Measurements from ENCODE around the gene CACNA1B. TPM values are rescaled to one million over a fixed set of nuclear protein-coding genes. Genes with fewer than 3 reads are reported as not detected.

CACNA1B gene
- total and polyA plus RNA-seq, 2 of the 4 experiments (the other 2 are of a cell fraction) = 0.02 TPM; not detected in 1

- intact Hi-C loops (cut with micrococcal nuclease) (no loop called here), in situ Hi-C loops (cut with MboI; ENCODE audit: low sequenced_read_pairs) (no loop called here), dilution Hi-C loops (cut with HindIII; ENCODE audit: low sequenced_read_pairs, unreplicated experiment) (no loop called here)
- no peak overlapping the region for H2BK120ac ChIP-seq (ENCODE audit: low read depth, low read length)
- no peak overlapping the region for H3K27ac ChIP-seq (ENCODE audit: insufficient read depth, low read length)
- H2BK15ac ChIP-seq (ENCODE audit: low read depth, low read length) = no peak overlapping the region
- H3K4me3 ChIP-seq (ENCODE audit: insufficient read depth, low read depth, low read length) = no peak overlapping the region
- no TSS peak for BruUV-seq (replicated peaks)
- no peak overlapping the region for H3K23ac ChIP-seq (ENCODE audit: low read depth, low read length)
- TF ChIP-seq MAZ (IDR thresholded peaks at IDR 0.05; ENCODE audit: borderline replicate concordance, low read depth, low read length) (no peak), FOS (IDR thresholded peaks at IDR 0.05; ENCODE audit: low read depth, low read length) (no peak), USF2 (IDR thresholded peaks at IDR 0.05; ENCODE audit: low read depth, low read length) (no peak), RCOR1 (IDR thresholded peaks at IDR 0.05; ENCODE audit: insufficient replicate concordance, low read length) (no peak), CTCF (conservative IDR thresholded peaks at IDR 0.05; ENCODE audit: low read depth, low read length) (no peak), RAD21 (IDR thresholded peaks at IDR 0.05; ENCODE audit: low read length) (no peak), NFE2L2 (IDR thresholded peaks at IDR 0.05; ENCODE audit: low read depth, low read length) (no peak), BHLHE40 (IDR thresholded peaks at IDR 0.05; ENCODE audit: low read depth, low read length) (no peak), MAFK (IDR thresholded peaks at IDR 0.05; ENCODE audit: low read depth, low read length) (no peak), POLR2A (IDR thresholded peaks at IDR 0.05; ENCODE audit: low read depth, low read length) (no peak), CHD1 (IDR thresholded peaks at IDR 0.05; ENCODE audit: low read depth, low read length) (no peak)
- no peaks in the 10 kb centered on the region for H3K79me1 ChIP-seq (ENCODE audit: low read depth in 1 of 2, low read length in 2 of 2)
- ChIA-PET POLR2A (ENCODE audit: unreplicated experiment) (no interaction called here), CTCF (no interaction called here)
- H4K20me1 ChIP-seq (ENCODE audit: insufficient read depth, low read length) = no peaks in the 10 kb centered on the region
- no peak overlapping the region for H2BK5ac ChIP-seq (ENCODE audit: low read depth, low read length, poor library complexity, severe bottlenecking)
- H4K8ac ChIP-seq (ENCODE audit: low read depth in 2 of 2, low read length in 2 of 2) = no peak overlapping the region
- no peak overlapping the region for H3K56ac ChIP-seq (ENCODE audit: extremely low read depth, insufficient read depth, low read length)
- no peaks in the 10 kb centered on the region for H3K9me3 ChIP-seq (ENCODE audit: control insufficient read depth, insufficient read depth, low read length)
- no peak for ATAC-seq (ENCODE audit: low read depth)
- no peaks in the 10 kb centered on the region for H3K4me1 ChIP-seq (ENCODE audit: control insufficient read depth, insufficient read depth, low read length)
- no peak overlapping the region for H3K4me2 ChIP-seq (ENCODE audit: low read depth, low read length)
- H3K36me3 ChIP-seq (ENCODE audit: control insufficient read depth, insufficient read depth, low read length) = no peaks in the 10 kb centered on the region
- H3K9ac ChIP-seq (ENCODE audit: low read depth, low read length) = no peak overlapping the region
- no peak overlapping the region for H4K5ac ChIP-seq (ENCODE audit: low read depth, low read length)
- no peak overlapping the region for H2AK9ac ChIP-seq (replicated peaks; ENCODE audit: low read depth, low read length, poor library complexity)
- no peak for DNase-seq
- no peak overlapping the region for H3K4ac ChIP-seq (ENCODE audit: low read depth, low read length)
- no peak overlapping the region for H2AFZ ChIP-seq (replicated peaks; ENCODE audit: low read length, poor library complexity)
- H3K27me3 ChIP-seq (ENCODE audit: control insufficient read depth, insufficient read depth, low read length) = no peaks in the 10 kb centered on the region
- no peak overlapping the region for H3K14ac ChIP-seq (replicated peaks; ENCODE audit: low read depth, low read length)
- H3K9me1 ChIP-seq (ENCODE audit: insufficient read depth, low read length) = no peaks in the 10 kb centered on the region
- no peak overlapping the region for H2BK20ac ChIP-seq (ENCODE audit: low read depth, low read length)
- no peak overlapping the region for H4K91ac ChIP-seq (ENCODE audit: insufficient read depth, low read depth, low read length)
- no peak overlapping the region for H2AK5ac ChIP-seq (ENCODE audit: low read depth, low read length)
- H3K18ac ChIP-seq (ENCODE audit: low read depth, low read length) = no peak overlapping the region
- 0% methylated on average over 1 of the region's 3 CpGs; no CpG with 5 or more reads in 1 of the 2 experiments for whole genome bisulfite sequencing, 2 experiments (ENCODE audit: extremely low coverage in 2 of 2, insufficient read length in 1 of 2)
These were observed 153.6 kb downstream of the CACNA1B start for GRCh38 chr9:138031186-138031585.

Measured in IMR-90 (cell line).